Occipital lobe (tissue), 2 donors: Measurements from ENCODE around the gene DEGS2. TPM values are rescaled to one million over a fixed set of nuclear protein-coding genes. Genes with fewer than 3 reads are reported as not detected.
"Not testable (repeated sequence)": the region's sequence is repeated elsewhere in the genome, so short reads cannot be mapped to it uniquely, and the experiment has no call there.

ENCODE experiments used
- DNase-seq: peaks from one replicate; lab custom pipeline; 2025; lab: John Stamatoyannopoulos, UW
- total RNA-seq: library from RNA; depleted of rRNA; stranded (reverse); fragments of >200 nt; gene quantifications from one replicate; pipeline ENCODE4 v1.2.3, GENCODE V29; 2014

The DEGS2 gene
- total RNA-seq, 1 donor from 2014 or later = 1.4 TPM

DNA sequence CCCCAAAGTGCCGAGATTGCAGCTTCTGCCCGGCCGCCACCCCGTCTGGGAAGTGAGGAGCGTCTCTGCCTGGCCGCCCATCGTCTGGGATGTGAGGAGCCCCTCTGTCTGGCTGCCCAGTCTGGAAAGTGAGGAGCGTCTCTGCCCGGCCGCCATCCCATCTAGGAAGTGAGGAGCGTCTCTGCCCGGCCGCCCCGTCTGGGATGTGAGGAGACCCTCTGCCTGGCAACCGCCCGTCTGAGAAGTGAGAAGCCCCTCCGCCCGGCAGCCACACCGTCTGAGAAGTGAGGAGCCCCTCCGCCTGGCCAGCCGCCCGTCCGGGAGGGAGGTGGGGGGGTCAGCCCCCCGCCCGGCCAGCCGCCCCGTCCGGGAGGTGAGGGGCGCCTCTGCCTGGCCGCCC, 21.2 kb upstream of the DEGS2 start:
- not testable (repeated sequence) for DNase-seq

GRCh38 chr14:100178691-100179090, 19.2 kb upstream of the DEGS2 start:
- no peak for DNase-seq

DNA sequence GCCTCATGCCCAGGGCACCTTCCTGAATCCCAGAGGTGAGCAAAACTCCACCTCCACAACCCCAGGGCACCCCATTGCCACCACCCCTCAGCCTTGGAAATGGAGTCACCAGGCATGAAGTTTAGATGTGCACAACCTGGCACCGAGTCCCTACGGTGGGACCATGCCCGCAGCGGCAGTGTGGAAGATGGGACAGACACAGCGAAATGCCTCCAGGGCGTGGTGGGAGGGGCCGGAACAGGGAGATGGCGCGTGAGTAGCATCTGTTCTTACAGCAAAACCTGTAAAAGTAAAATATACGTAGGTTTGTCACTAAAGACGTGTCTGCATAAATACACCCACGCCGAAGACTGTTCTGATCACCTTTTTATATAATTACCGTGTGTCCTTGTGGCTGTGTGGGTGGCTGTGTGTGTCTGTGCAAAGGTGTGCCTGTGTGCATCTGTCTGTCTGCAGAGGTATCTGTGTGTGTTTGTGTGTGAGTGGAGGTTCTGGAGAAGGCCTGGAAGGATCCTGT, 17.4 kb upstream of the DEGS2 start:
- DNase-seq = no peak

GRCh38 chr14:100173353-100173752, 13.9 kb upstream of the DEGS2 start:
- no peak for DNase-seq

DNA sequence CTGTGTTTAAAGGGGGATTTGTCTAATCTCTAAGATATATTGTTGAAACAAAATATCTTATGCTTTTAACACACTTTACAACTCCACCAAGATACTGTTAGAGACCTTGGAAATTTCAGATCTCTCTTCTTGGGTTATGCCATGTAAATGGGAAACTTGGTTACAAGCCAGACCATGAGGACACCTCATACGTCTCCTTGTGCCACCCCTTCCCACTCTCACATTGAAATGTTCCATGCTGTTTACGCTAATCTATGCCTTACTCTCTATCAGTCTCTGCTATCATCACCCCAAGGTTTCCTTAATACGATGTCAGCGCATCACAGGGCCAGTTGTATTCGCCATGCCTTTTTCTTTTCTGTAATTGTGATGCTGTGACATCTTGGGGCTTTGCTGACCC, 13.4 kb upstream of the DEGS2 start:
- no peak for DNase-seq

DNA sequence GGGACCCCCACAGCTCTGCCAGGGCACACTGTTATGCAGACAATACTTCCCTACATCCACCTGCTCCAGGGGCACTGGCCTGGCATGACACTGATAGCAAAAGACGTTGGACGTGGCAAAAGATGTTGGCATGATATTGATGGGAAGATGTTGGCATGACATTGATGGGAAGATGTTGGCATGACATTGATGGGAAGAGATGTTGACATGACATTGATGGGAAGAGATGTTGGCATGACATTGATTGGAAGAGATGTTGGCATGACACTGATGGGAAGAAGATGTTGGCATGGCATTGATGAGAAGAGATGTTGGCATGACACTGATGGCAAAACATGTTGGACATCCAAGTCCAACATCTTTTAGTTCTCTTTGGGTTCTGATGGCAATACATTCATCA, 11.4 kb upstream of the DEGS2 start:
- DNase-seq = no peak

GRCh38 chr14:100168506-100168905, 9.1 kb upstream of the DEGS2 start:
- no peak for DNase-seq

GRCh38 chr14:100165831-100166440, 6.5 kb upstream of the DEGS2 start:
- no peak for DNase-seq

DNA sequence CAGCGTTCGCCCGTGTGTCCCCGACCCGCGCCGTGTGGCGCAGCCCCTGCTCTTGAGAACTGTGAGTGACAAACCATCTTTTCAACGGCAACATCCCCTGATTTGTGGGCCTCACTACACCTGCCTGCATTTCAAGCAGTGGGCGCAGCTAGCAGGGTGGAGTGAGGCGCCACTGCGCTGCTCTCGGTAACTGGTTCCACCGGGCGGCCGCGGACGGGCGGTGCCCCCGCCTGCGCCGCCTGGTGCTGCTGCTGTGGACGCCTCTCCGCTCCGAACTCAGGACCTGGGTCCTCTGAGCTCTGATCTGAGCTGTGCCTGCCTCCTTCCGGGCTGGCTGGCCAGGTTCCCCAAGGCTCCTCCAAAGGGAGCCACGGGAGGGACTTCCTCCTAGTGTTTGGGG, 5.9 kb upstream of the DEGS2 start:
- no peak for DNase-seq

- no peak for DNase-seq
Measured at GRCh38 chr14:100160534-100160916, 1.1 kb upstream of the DEGS2 start.

DNA sequence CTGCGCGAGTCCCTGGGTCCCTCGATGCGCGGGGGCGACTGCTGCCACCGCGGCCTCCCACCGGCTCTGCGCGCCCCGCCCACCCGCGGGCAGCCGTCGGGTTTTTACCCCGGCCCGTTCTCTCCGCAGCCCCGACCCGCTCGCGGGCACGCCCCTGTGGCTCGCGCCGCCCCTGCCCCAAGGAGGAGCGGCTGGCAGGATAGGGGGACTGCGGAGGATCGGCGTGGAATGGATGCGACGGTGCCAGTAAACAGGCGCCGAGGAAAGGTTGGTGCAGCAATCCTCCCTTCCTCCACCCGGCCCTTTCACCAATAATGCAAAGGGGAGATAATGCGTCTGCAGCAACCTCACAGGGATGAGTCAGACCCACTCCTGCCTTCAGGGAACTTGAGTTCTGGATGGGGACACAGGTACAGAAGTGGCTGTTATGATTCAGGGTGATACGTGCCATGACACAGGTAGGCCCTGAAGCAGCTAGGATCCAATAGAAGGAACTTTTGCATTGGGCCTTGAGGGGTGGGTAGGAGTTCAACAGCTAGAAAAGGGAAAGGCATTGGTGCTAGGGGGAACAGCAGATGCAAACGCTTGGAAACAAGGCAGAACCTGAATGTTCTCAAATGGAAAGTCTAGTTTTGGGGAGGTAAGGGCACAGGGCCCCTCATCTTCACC, 554 bp upstream of the DEGS2 start:
- DNase-seq = no peak

- DNase-seq = no peak
Measured at GRCh38 chr14:100158566-100159093, 815 bp downstream of the DEGS2 start.

DNA sequence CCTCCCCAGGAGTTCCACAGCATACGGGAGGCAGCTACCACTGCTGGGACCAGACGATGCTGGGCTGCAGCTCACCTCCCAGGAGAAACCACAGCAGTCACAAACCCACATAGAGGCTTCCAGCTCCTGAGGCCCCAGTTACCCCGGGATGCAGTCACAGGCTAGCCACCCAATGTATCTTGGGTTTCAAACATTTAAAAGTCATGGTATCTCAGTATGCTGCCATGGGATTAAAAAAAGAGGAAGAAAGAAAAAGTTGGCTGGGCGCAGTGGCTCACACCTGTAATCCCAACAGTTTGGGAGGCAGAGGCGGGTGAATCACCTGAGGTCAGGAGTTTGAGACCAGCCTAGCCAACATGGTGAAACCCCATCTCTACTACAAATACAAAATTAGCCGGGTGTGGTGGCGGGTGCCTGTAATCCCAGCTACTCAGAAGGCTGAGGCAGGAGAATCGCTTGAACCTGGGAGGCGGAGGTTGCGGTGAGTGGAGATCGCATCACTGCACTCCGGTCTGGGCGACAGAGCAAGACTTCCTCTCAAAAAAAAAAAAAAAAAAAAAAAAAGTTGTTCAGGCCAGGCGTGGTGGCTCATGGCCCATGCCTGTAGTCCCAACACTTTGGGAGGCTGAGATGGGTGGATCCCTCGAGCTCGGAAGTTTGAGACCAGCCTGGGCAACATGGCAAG, 1.8 kb downstream of the DEGS2 start:
- not testable (repeated sequence) for DNase-seq

- DNase-seq = no peak
Measured at GRCh38 chr14:100156776-100157175, 2.7 kb downstream of the DEGS2 start.

GRCh38 chr14:100155756-100156616, 3.5 kb downstream of the DEGS2 start:
- no peak for DNase-seq

DNA sequence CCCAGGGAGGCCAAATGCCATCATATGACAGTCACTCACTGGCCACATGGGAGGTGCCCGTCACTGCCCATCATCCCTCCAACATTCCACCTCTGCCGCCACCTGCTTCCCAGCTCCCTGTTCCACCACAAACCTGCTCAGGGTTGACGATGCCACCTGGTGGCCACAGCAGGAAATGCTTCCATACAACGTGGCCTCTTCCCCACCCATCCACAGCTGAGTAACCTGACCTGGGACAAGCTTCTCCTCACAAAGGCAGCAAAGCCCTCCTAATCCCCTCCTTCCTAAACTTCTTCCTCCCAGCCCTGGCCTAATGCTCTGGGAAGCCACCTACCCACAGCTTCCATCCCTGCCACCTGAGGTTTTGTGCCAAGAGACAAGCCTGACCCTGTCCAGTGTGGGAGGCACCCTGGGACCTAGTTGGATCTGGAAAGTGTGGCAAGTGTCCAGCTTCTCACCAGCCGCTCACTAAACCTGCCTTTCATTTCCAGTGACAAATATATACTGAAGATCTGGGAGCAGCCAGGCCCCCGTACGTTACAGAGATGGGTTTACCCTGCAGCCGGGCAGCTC, 4.3 kb downstream of the DEGS2 start:
- no peak for DNase-seq

GRCh38 chr14:100153560-100153959, 5.9 kb downstream of the DEGS2 start:
- DNase-seq = no peak

DNA sequence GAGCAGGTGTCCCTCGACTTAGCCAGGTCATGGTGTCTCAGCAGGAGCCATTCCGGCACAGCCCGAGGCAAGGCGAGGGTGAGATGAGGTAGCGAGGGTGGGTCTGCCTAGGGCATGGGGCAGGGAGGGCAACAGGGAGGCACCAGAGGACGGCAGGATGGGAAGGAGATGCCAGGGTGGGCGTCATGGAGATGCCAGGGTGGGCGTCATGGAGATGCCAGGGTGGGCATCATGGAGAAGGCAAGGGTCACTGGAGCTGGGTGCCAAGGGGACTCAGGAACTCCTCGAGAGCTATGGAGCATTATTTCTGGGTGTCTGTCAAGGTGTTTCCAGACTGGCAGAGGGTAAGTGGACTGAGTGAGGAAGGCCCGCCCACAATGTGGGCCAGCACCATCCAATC, 7.4 kb downstream of the DEGS2 start:
- DNase-seq = no peak

DNA sequence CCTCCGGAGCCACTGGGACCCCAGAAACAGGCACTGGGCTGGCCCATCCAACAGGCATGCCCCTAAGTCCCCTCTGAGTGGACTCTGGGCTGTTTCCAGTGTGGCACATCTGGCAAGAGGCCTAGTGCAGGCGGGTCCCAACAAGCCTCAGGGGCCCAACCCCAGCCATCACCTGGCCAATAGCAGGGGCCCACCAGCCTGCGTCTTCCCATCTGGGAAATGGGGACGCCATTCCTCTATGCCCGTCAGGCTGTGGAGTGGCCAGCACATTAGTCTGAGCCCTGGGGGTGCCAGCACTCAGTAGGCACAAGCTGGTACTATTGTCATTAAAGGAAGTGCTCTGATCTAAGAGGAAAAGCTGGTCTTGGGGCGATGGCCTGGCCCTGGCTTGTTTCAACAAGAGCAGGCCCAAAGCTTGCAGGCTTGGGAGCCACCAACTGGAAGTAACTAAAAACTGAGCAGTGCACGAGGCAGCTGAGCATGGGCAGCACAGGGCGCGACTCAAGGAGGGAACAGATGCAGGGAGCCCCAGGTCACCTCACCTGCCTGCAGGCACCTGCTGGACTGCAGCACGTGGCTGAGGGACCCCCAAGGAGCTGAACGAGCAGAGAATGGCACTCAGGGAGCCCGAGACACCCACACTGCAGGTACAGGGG, 8.4 kb downstream of the DEGS2 start:
- no peak for DNase-seq

DNA sequence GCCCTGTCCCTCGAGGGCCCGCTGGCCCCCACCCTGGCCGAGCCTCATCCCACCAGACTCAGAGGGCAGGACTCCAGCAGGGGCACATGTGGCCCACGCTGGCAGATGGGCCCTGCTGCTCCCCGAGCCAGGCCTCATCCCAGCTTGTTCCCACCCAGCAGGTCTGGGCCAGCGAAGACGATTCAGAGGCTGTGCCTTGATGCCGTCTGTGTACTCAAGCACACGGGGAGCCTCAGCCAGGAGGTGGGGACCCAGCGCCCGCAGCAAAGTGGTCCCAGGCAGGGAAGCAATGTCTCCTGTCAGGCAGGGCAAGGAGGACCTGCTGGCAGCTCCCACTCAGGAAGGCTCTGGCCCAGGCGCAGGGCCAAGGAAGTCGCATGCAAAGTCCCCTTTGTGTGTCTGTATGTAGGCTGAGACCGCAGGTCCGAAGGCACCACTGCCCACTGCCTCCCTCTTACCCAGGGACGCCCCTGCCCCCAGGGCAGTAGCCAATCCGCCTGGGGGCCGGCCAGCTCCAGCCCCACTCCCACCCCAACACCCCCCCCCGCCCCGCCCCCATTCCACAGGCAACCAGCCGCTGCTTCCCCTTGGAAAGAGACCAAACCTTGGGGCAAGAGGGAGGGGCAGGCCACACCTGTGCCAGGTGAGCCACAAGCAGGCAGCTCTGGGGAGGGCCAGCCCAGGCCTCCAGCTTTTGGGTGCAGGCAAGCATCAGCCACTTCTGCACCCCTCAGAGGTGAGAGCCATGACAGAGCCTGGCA, 9.4 kb downstream of the DEGS2 start:
- DNase-seq = no peak
